ENCODE results near the gene INPP4A.

GRCh38 chr2:98521266-98521665 is 76.6 kb downstream of the INPP4A start:
- TF ChIP-seq POLR2A (IDR thresholded peaks at IDR 0.05) (no peak), POLR2AphosphoS5 (IDR thresholded peaks at IDR 0.05) (no peak)
- TF ChIP-seq, protein P1, sequence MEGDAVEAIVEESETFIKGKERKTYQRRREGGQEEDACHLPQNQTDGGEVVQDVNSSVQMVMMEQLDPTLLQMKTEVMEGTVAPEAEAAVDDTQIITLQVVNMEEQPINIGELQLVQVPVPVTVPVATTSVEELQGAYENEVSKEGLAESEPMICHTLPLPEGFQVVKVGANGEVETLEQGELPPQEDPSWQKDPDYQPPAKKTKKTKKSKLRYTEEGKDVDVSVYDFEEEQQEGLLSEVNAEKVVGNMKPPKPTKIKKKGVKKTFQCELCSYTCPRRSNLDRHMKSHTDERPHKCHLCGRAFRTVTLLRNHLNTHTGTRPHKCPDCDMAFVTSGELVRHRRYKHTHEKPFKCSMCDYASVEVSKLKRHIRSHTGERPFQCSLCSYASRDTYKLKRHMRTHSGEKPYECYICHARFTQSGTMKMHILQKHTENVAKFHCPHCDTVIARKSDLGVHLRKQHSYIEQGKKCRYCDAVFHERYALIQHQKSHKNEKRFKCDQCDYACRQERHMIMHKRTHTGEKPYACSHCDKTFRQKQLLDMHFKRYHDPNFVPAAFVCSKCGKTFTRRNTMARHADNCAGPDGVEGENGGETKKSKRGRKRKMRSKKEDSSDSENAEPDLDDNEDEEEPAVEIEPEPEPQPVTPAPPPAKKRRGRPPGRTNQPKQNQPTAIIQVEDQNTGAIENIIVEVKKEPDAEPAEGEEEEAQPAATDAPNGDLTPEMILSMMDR (IDR thresholded peaks at IDR 0.05), result no peak
